GM10847 (cell line): Measurements from ENCODE around the gene GPATCH2.

Experiments
- POLR2A ChIP-seq: IDR thresholded peaks from 2 replicates; pipeline ENCODE4 v1.6.1; 2011; ENCODE audit not compliant: insufficient read length; ENCODE audit errors: extremely low read depth

GPATCH2 gene

DNA sequence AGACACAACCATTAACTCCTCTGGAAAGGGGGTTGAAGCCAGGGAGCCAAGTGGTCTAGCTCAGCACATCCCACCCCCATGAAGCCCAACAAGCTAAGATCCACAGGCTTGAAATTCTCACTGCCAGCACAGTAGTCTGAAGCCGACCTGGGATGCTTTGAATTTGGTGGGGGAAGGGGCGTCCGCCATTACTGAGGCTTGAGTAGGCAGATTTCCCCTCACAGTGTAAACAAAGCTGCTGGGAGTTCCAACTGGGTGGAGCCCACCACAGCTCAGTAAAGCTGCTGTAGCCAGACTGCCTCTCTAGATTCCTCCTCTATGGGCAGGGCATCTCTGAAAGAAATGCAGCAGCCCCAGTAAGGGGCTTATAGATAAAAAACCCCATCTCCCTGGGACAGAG is 193.5 kb downstream of the GPATCH2 start:
- TF ChIP-seq POLR2A = no peak

GRCh38 chr1:217435204-217435603 is 195.7 kb downstream of the GPATCH2 start:
- no peak for TF ChIP-seq POLR2A

DNA sequence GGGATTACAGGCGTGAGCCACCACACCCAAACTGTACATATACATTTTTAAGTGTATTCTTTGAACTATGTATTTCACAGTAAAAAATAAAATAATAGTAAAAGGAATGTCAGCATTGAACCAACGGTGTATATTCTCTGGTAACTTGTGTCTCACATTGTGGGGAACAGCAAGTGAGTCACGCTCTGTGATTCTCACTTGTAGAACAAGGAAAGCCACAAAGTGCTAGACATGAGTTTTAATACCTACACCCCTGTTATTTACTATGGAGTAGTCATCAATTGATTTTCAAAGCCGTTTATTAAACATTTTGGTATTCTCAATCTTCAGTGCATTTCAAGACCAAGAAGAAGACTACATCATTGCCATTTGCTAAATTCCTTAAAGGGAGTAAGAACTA is 197.2 kb downstream of the GPATCH2 start:
- no peak for TF ChIP-seq POLR2A

DNA sequence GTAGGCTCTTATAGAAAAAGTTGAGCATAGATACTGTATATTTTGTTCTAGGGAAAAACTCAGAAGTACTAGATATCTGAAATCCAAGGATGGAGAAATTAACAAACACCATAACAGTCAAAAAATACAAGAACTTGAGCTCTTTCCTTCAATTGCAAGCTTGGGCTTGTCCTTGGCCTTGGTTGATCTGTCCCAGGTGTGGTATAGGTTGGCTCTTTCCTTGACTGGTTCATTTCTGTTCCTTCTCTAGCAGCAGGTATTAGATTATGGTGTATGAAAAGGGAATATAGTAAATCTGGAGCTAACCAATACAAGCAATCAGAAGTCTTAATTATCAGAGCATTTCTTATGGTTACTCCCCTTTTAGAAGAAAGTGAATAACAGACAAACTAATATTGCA is 198.6 kb downstream of the GPATCH2 start:
- TF ChIP-seq POLR2A = no peak

DNA sequence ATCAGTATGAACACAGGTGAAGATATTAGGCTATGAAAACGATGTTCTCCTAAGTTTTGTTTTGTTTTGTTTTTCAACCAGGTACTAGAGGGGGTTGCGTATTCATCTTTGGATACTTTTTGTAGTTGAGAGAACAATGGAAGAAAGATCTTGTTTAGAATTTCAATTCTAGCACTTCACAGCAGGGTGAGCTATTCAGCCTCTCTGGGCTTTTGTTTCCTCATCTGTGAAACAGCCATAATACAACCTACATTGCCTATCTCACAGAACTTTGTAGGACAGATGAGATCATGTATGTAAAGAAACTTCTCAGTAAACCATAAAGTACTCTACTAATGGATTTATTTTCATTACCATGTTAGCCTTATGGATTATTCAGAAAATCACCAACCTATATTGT is 199.5 kb downstream of the GPATCH2 start:
- TF ChIP-seq POLR2A = no peak

DNA sequence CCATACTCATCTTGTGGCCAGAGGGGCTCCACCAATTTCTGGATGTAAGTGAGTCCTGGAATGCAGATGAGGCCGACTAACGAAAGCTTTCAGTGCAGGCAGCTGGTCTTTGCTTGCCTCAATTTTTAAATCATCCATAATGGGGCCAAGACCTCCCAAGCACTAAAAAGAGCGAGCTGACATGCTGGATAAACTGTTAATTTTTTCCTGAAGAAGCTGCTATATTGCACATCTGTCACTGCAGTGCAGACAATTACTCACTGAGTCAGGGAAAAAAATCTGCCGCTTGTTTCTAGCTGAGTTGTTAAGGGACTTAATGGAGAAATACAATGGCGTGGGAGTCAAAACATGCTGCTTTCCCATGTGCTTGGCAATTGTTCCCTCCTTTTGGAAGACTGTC is 205.5 kb downstream of the GPATCH2 start:
- no peak for TF ChIP-seq POLR2A

DNA sequence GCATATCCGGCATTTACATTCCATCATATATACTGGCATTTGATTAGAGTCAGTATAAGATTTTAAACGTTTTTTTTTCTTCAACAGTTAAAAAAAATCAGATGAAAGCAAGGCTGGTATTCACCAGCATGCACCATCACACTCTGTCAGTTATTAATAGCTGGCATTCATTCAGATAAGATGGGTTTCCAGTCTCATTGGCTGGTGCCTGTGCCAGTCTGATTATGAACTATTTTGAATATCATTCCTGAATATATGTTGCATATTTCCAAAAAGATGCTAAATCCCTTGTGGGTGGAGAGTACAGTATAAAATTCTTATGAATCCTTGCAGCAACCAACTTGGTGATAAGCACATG is 211.7 kb downstream of the GPATCH2 start:
- TF ChIP-seq POLR2A = no peak

DNA sequence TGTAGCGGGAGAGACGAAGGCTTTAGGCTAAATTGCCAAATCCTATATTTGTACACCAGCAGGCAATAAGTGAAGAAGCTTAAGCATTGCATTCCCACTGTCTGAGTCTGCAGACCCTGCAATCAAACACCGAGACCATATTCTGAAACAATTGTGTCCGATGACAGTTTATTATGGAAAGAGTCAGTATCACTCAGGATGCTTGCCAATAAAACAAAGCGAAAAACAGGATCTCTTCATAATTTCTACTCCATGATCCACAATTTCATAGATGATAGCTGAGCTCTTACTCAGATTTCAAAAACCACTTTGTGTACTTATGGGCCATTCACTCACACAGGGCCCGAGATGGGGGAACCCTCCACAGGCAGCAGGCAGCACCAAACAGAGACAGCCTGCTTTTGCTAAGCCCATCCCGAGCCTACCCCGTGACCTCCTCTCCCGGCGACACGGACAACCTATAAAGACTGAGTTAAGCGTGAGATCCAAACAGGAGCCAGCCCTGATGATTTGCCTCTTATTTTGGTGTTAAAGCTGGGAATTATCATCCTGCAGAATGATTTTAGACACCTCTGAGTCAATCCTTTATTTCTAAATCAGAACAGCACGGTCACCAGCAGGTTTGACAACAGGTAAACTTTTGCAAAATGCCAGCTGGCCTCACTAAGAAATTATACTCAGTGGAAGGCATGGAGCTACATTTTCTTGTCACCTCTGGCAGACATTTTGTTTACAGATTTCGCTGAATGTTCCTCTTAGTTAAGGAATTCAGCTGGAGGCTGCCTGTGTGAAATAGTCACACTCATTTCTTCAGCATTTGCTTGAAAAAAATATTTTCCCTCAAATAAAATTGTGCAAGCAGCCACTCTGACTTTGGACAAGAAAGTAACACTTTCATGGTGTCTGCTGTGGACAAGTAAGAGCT is 212.4 kb downstream of the GPATCH2 start:
- no peak for TF ChIP-seq POLR2A

DNA sequence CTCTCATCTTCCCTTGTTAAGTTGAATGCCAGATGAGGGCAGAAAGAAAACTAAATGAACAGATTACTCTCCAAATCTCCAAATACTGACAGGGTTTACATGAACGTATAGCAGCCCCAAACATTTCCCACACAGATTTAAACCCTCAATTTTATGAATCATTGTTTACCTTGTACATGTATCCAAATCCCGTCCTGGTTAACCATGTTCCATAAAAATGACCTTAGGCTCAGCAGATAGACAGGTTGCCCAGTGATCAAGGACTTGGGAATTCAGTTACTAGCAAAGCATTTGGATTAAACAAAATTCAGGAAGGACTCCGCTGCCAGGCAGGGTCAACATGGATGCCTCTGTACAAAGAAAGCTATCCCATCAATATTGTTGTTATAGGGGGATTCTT is 213.5 kb downstream of the GPATCH2 start:
- no peak for TF ChIP-seq POLR2A

- TF ChIP-seq POLR2A = no peak
These were observed 223.3 kb downstream of the GPATCH2 start for GRCh38 chr1:217407534-217408001.

DNA sequence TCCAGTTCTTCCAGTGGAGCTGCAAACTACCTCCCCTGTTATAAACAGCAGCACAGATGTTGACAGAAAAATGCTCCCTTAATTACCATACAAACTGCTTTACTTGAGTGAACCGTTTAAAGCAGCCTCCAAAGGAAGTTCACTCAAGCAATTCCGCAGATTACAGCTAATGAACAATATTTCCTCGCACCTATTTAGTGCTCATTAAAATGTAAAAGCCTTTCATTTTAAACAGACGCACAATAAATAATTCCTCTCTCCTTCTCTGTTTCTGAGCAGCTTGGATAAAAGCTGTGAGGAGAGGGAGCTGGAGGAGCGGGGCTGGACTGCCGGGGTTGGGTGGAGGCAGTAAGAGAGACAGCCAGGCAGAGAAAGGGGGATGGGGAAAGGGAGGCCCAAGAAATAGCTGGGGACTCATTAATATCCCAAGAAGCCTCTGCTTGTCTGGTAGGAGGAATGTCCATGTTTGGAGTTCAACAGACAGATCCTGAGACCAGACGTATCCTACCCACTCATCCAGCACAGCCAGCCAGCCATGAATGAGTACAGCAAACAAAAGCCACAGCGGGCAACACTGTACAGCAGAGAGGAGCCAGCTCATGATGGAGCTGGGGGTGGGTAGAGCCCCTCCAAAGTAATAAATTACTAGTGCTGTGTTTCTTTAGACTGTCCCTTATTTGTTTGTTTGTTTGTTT is 227.7 kb downstream of the GPATCH2 start:
- TF ChIP-seq POLR2A = no peak

GRCh38 chr1:217402301-217402700 is 228.6 kb downstream of the GPATCH2 start:
- no peak for TF ChIP-seq POLR2A

DNA sequence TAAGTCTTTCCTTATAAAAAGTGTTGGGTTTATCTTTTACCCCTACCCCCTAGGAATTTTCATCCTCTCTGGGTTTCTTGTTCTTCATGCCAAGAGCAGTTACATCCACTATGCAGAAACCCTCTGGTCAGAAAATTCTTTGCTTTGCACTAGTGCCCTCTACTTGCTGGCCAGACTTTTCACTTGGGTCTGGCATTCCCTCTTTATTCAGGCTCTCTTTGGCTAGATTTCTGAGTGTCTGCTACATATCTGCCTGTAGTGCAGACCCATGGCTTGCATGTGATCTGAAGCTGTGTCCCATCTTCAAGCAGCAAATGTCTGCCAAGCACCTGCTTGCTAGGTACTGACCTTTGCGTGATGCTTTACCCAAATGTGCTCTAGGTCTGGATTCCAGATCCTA is 237.0 kb downstream of the GPATCH2 start:
- TF ChIP-seq POLR2A = no peak

DNA sequence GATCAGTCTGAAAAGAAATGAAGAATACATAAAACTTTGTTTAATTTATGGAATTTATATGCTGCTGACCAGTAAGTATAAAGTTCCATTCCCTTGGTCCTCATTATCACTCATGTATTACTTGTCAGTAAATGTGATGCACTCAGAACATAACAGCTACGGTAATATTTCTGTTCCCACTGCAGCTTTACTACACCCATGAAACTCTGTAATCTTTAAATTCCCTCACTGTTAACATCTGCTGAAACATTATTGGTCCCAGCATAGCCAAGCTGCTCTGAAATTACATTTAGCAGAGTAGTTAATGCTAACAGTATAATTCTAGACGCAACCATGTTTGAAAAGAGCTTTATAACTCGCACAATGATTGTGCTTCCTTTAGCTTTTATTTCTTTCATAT is 238.4 kb downstream of the GPATCH2 start:
- no peak for TF ChIP-seq POLR2A

- no peak for TF ChIP-seq POLR2A
These were observed 241.0 kb downstream of the GPATCH2 start for GRCh38 chr1:217389895-217390294.

DNA sequence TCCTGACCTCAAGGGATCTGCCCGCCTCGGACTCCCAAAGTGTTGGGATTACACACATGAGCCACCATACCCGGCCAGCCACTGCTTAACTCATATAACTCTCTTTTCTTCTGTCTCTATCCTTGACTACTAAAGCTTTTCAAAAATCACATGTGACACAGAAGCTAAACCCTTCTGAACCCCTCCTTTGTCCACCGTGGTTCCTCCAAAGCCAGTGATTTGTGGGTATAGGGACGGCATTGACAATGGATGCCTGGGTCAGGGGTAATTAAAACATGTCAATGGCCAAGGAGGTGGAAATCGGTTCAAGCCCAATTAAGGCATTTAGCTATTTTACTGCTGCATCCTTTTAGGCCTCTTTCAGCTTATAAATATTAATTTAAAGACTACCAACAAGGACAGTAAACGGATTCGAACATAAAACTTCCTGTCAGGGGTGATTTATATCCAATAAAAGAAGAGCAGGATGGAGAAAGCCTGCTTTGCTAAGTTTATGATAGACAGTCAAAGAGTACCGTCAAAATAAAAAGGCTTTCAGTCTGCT is 242.3 kb downstream of the GPATCH2 start:
- no peak for TF ChIP-seq POLR2A

DNA sequence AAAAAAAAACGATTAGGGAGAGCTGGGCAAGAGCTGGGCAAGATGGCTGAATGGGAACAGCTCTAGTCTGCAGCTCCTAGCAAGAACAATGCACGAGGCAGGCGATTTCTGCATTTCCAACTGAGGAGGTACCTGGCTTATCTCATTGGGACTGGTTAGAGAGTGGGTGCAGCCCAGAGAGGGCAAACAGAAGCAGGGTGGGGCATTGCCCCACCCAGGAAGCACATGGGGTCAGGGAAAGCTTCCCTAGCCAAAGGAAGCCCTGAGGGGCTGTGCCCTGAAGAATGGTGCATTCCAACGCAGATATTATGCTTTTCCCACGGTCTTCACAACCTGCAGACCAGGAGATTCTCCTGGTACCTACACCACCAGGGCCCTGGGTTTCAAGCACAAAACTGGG is 251.6 kb downstream of the GPATCH2 start:
- TF ChIP-seq POLR2A = no peak
